Body of pancreas (tissue), 4 donors: ENCODE data around the gene MMD. TPM values are rescaled to one million over a fixed set of nuclear protein-coding genes. Genes with fewer than 3 reads are reported as not detected.

Source experiments
- ATAC-seq: fragments of 150-250 bp; one replicate; pipeline ENCODE4 v1.9.1; 2016
- DNase-seq, 4 donors: peaks; one replicate each; pipeline ENCODE4 v3.0.0-alpha.2; 2019
- H3K27ac ChIP-seq, 4 donors: fragments of 200-600 bp; sonication (generic); 1 replicate in 3 of 4; 2 replicates in 1 of 4; pipeline versions ENCODE4 v1.5.1 to v1.6.1; 2016 to 2019; ENCODE audit warnings: mild to moderate bottlenecking in 1 of 4, mixed read lengths in 1 of 4, moderate library complexity in 1 of 4
- H3K27me3 ChIP-seq, 2 donors: fragments of 200-600 bp; sonication (generic); one replicate each; pipeline ENCODE4 v1.6.0; 2016; ENCODE audit warnings: mild to moderate bottlenecking in 1 of 2
- H3K36me3 ChIP-seq, 2 donors: fragments of 200-600 bp; sonication (generic); replicated peaks in 1 of 2; 2 replicates each; pipeline ENCODE4 v1.5.1; 2016; ENCODE audit warnings: low read depth in 2 of 2; ENCODE audit not compliant: insufficient read depth in 1 of 2
- H3K4me1 ChIP-seq: fragments of 200-600 bp; sonication (generic); one replicate; pipeline ENCODE4 v1.6.0; 2016
- H3K4me3 ChIP-seq, 2 donors: fragments of 200-600 bp; sonication (generic); 1 replicate in 1 of 2; 2 replicates in 1 of 2; pipeline ENCODE4 v1.5.1; 2016 to 2019
- H3K9me3 ChIP-seq, 3 donors: fragments of 200-600 bp; sonication (generic); 1 replicate in 2 of 3; 2 replicates in 1 of 3; pipeline ENCODE4 v1.5.1; 2016
- CTCF ChIP-seq, 7 experiments: fragments of 450-650 bp in 4 of 7; fragments of 200-600 bp in 3 of 7; sonication (generic) in 3 of 7; IDR thresholded peaks; one replicate each; pipeline ENCODE4 v1.5.1; 2016 to 2019; ENCODE audit warnings: antibody characterized with exemption in 7 of 7
- POLR2A ChIP-seq, 3 donors: fragments of 450-650 bp; IDR thresholded peaks; one replicate each; pipeline ENCODE4 v1.6.1; 2016; ENCODE audit warnings: antibody characterized with exemption in 3 of 3, mild to moderate bottlenecking in 2 of 3
- WGBS, 2 donors: methylation state at CpG; one replicate each; pipeline ENCODE4 v1.1.5; 2017; 5-methylcytosine and 5-hydroxymethylcytosine counted together
- intact Hi-C: fragments of 100-400 bp; cut with DNase I; formaldehyde crosslinking; loops from one replicate; pipeline ENCODE4 v1.15.1; 2023
- total RNA-seq, 2 donors: library from RNA; depleted of rRNA; stranded (reverse); fragments of >200 nt; gene quantifications; one replicate each; pipeline ENCODE4 v1.1.0, GENCODE V29; 2016

The MMD gene
- total RNA-seq, 2 donors from 2014 or later = 4.4 to 12.5 TPM

- WGBS, 2 donors = 60 to 61% methylated on average over 2 of the region's 2 CpGs
These were observed 19.9 kb upstream of the MMD start for GRCh38 chr17:55441544-55441943.

GRCh38 chr17:55440391-55440790 is 18.8 kb upstream of the MMD start:
- no peak for DNase-seq
- no peak for TF ChIP-seq CTCF (IDR thresholded peaks at IDR 0.05)
- no peak for TF ChIP-seq POLR2A (IDR thresholded peaks at IDR 0.05)
- Histone ChIP-seq H3K4me3 (no peak overlapping the region), H3K27me3 (no peaks in the 10 kb centered on the region), H3K9me3 (no peaks in the 10 kb centered on the region), H3K27ac (no peak overlapping the region), H3K36me3 (no peaks in the 10 kb centered on the region), H3K4me1 (no peaks in the 10 kb centered on the region)
- intact Hi-C loops = no loop called here
- no peak for ATAC-seq
- whole genome bisulfite sequencing, 2 donors = 61 to 75% methylated on average over 3 of the region's 3 CpGs

More at GRCh38 chr17:55441544-55441943, 19.9 kb upstream of the MMD start:
- Histone ChIP-seq H3K4me3 (no peak overlapping the region), H3K36me3 (no peaks in the 10 kb centered on the region), H3K4me1 (peaks cover under 1% of the 10 kb centered on the region), H3K9me3 (no peaks in the 10 kb centered on the region), H3K27me3 (no peaks in the 10 kb centered on the region), H3K27ac (no peak overlapping the region)
- TF ChIP-seq CTCF (IDR thresholded peaks at IDR 0.05) (no peak), POLR2A (IDR thresholded peaks at IDR 0.05) (no peak)
- DNase-seq = no peak
- ATAC-seq = no peak
- intact Hi-C loops = no loop called here

GRCh38 chr17:55437159-55437605 is 15.5 kb upstream of the MMD start:
- no peak overlapping the region for H3K27ac ChIP-seq
- no peaks in the 10 kb centered on the region for H3K9me3 ChIP-seq
- H3K27me3 ChIP-seq = no peaks in the 10 kb centered on the region
- H3K4me1 ChIP-seq = peaks cover 20% of the 10 kb centered on the region
- 40 to 60% methylated on average over 5 of the region's 5 CpGs for WGBS, 2 donors
- H3K36me3 ChIP-seq = no peaks in the 10 kb centered on the region
- ATAC-seq (no peak), DNase-seq (peak in 1 of 4 donors; percentile 32)
- no peak overlapping the region for H3K4me3 ChIP-seq
- intact Hi-C loops = no loop called here
- TF ChIP-seq CTCF (IDR thresholded peaks at IDR 0.05) = no peak
- TF ChIP-seq POLR2A (IDR thresholded peaks at IDR 0.05) = no peak

- no peak for ATAC-seq
- Histone ChIP-seq H3K27me3 (no peaks in the 10 kb centered on the region), H3K27ac (no peak overlapping the region), H3K36me3 (no peaks in the 10 kb centered on the region), H3K9me3 (no peaks in the 10 kb centered on the region), H3K4me1 (peaks cover 20% of the 10 kb centered on the region), H3K4me3 (no peak overlapping the region)
- 85 to 94% methylated on average over 4 of the region's 4 CpGs for WGBS, 2 donors
- intact Hi-C loops = no loop called here
- no peak for DNase-seq
- TF ChIP-seq CTCF (IDR thresholded peaks at IDR 0.05) (no peak), POLR2A (IDR thresholded peaks at IDR 0.05) (no peak)
These were observed 14.9 kb upstream of the MMD start for GRCh38 chr17:55436224-55437158.
